HG02973 (cell line): ENCODE data around the gene PRKCE.

Experiments used
- ATAC-seq: cut with Tn5 transposase; IDR thresholded peaks from one replicate; pipeline ENCODE4 v1.9.1; 2021; ENCODE audit warnings: moderate library complexity; ENCODE audit not compliant: unreplicated experiment

PRKCE gene

DNA sequence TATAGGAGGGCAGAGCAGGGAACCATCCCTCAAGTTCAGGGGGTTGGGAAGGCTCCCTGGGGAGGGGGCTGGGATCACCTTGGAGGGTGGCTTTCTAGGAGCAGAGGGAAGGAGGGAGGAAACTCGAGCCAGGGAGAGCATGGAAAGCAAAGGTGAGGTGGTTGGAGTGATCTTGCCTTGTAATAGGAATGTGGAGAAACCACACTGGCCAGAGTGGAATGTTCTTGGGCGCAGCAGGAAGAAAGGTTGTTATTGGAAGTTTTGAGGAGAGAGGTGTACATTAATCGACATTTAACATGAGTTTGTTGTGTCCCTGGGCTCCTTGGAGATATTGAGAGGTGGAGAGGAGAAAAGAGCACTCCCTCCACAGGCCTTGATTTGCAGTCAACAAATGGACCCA lies 272.2 kb downstream of the PRKCE start:
- ATAC-seq: no peak

DNA sequence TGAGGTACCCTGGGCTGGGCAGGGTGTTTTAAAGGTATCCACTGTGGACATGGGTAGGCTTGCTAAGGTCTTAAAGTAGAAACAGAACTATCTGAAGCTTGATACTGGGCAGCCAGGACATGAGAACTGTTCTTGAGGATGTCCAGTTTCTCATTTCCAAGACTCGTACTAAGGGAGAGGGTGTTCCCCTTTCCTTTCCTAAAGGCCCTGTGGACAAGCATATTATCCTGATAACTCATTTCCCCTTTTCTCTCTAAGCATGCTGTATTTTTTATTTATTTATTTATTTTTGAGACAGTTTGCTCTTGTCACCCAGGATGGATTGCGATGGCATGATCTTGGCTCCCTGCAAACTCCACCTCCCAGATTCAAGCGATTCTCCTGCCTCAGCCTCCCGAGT lies 273.6 kb downstream of the PRKCE start:
- no peak for ATAC-seq

DNA sequence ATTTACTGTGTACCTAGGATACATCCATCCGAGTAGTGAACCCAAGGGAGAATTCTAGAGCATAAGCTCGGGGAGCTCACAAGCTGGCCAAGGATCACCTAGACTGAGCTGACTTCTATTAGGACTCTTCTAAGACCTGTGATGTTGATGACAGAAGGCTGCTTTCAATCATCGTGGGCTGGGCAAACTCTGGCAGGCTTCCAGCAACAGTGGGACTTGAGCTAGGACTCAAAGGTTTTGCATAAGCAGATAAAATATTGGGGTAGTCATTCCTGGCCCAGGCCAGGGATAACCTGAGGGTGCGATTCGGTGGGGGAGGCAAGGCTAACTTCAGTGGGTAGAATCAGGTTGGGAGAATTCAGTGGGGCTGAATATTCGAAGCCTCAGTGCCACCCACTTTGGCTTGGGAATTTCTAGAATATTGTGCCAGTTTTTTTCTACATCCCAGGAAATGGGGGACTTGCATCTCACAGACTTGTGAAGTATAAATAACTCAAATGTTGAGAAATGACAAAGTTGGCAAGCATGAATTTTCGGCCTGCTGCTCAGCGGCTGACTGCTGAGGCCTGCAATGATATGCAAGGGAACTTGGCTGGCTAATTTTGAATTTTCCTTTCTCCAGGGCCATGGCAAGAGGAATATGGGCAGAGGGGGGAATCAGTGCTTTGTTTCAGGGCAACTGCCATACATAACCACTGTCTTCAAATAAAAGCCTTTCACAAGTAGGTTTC lies 274.3 kb downstream of the PRKCE start:
- no peak for ATAC-seq

DNA sequence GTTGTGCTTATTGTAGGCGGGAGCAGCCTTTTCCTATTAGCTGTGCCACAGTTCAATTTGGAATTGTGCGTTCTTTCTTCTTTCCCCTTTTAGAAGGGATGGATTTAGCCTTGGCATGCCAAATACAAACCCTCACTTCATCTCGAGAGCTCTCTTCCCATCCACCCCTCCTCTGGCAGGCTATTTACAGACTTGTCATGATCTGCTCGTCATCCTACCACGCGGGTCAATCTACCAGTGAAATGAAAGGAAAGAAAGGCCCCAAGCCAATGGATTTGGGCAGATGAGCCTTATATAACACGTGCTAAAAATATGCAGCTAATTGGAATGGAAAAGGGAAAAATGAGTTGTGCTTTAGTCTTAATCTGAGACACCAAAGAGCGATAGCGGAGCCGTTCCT lies 277.5 kb downstream of the PRKCE start:
- ATAC-seq: no peak

DNA sequence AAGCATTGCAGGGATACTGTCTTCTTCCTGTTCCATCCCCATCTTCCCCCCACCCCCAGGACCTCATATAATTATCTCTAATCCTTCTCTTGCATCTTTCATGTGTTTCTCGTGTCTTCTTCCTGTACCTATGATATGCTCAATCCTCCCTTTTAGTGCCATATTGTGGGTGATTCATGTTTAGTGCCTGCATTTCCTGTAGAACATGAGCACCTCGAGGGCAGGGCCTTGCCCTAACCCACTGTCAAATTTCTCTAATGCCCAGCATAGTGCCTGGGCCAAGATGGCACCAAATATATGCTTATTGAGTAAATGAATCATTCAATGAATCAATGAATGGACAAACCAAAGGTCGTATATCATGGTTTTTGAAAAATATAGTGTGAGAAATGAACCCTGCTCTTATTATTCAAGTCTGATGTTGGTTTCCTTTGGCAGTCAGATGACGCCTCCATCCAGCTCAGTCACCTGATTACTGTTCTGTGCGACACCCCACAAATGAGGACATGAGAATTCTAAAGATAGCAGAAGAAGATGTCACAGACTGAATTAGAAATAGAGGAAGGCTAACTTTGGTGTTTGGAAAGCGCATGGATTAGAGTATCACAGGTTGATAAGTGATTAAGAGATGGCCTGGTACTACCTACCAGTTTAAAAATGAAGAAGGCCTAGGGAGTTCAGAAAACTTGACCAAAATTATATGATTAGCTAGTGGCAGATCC lies 278.4 kb downstream of the PRKCE start:
- no peak for ATAC-seq

DNA sequence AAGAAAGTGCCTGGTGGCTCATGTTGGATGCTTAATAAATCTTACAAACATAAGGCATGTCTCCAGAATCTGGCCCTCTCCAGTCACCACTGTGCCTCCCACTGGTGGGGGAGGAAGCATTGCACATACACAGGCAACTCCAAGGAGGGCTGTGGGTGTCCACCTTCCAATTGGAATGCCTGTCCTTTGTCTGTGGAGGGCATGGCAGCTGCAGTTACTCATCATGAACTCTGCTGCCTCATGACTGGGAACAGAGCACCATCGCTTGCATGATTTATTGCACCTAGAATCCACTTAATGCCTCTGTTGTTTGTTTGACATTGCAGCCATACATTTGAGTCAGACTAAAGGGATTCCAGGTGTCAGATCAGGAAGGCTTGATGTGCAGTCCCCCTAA lies 278.9 kb downstream of the PRKCE start:
- no peak for ATAC-seq

DNA sequence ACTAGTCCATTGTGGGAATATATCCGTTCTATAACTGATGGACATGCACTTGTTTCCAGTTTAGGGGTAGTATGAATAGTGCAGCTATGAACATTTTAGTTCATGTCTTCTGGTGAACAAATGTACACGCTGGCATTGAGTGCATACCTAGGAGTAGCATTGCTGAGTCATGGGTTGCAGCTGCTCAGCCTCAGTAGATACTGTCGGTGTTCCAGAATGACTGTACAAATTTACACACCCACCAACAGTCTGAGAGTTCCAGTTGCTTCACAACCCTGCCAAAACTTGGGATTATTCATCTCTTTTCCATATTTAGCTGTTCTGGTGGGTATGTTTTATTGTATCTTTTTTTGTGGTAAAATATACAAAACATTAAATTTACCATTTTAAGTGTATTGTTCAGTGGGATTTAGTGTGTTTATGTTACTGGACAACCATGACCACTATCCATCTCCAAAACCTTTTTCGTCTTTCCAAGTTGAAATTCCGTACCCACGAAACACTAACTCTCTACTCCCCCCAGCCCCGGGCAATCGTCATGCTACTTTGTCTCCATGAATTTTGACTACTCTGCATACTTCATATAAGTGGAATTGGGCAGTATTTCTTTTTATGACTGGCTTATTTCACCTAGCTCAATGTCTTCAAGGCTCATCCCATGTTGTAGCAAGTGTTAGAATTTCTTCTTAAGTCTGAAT lies 281.0 kb downstream of the PRKCE start:
- ATAC-seq: no peak

DNA sequence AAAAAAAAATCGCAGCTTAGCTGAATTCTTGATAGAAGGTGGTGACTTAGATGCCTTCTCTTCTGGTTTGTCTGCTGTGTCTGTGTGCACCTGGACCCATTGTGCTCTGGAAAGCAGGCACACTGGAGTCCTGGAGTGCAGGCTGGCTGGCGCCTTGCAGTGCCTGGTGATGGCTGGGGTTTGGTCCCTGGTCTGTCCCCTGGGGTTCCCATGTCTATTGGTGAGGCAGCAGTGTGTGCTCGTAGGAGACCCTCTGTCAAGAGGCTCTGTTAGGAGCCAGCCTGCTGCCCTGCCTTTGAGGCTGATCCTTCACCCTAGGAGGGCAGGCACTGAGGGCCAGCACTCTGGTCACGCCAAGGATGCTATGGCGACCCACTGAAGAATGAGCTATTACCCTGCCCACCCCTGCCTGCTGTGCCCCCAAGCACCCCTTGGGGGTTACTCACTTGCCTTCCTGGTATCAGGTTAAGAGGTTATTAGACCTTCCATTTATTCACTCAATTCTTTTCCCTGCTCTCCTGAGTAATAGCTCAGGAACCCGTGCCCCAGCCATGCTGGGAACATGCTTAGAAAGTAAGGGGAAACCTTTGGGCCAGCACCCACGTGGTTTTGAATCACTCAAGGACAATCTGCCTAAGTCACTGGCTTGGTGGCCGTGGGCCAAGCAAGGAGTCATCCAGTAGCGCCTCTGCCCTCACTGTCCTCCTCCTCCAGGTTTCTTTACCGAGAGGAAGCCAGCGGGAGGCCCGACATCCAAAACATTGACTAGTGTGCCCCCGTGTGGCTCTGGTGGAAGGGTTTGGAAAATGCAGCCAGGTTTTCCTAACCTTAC lies 284.5 kb downstream of the PRKCE start:
- ATAC-seq: peak; percentile 59

DNA sequence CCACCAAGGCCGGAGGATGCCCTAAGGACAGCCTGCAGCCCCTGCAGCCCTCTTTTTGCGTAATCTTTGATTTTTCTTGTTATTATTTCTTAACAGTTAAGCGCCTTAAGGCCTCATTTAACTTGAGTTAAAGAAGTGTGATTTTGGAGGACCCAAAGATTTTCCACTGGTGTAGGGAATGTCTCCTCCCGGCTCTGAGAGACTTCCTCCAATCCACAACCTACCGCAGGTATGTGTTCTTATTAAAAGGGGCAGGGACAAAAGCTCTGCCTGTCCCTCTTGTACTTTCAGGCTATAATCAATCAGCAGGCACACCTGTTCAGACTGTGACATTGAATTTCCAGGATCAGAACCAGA lies 285.1 kb downstream of the PRKCE start:
- no peak for ATAC-seq

DNA sequence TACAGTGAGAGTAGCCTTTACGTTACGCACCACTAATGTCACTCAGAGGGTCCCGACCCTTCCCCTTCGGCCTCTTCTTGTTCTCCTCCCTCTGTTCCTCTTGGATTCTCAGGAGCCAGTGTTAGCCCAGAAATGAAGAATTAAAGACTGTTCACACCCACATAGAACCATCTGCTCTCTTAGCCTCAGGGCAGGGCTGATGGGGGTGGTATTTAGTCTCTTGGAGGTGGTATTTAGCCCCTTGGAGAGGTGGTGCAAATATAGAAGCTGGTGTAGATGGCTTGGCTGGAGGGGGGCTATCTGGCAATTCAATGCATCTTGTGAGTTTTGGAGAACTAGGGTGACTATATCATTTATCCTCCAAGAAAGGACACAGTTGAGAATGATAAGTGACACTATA lies 286.5 kb downstream of the PRKCE start:
- ATAC-seq: no peak

DNA sequence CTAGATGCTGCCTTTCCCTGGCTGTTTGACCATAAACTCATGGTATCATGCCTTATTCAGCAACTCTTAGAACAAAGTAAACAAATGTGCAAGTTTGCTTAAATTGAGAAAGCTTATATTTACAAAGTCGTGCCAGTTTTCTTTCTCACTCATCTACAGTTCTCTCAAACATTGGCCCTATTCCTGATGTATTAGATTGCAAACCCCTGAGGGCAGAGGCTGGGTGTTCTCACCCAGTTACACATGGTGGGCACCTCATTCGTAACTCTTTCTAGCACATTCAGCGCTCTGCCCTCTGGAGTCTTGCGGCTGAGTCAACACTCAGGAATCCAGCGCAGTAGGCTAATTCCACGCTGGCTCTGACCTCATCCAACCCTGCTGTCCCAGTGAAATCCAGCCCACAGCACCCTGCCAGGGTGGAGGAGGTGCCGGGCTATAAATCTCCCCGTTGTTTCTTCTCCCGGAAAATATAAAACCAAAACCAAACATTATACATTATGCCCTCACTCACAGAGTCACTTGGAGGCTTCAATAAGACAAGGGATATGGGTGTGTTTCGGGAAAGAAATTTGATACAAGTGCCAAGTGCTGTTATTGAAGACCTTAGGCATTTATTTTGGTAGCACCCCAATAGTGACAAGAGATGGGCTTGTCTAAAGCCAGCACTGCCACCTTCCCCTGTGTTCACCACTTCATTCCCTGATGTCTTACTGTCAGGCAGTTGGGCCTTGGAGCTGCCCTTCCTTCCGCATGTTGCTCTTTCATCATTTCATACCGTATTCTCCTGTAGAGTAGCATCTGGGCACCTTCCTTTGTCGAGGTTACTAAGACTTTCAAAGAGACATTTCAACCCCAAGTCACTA lies 287.4 kb downstream of the PRKCE start:
- ATAC-seq: no peak

DNA sequence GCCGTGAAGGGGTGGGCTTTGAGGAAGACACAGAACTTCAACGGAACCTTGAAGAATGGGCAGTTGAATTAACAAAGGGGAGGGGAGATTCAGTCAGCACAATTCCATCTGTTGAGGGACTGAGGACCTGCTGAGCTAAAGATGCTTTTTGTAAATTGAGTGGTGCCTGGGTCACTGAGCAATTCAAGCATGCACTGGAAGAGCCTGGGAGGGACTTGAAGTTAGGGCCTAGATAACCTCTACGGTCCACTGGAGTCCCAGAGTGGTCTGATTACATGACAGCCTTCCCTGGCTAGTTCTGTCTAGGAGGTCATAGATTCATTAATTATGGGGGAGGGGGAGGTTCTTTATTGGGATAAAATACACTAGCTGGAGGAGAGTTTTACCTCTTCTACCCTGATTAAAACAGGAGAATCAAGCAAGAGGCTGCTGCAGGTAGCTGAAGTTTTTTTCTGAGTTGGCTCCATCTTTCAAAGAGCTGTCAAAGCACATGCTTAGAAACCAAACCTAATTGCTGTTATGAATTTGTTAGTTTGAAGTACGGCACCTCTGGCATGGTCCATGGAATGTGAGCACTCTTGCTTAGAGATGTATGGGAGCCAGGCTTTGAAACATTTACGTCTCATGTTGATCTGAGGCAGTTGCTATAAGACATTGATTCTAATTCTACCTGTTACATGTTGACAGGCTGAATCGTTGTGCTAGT lies 290.2 kb downstream of the PRKCE start:
- ATAC-seq: no peak

DNA sequence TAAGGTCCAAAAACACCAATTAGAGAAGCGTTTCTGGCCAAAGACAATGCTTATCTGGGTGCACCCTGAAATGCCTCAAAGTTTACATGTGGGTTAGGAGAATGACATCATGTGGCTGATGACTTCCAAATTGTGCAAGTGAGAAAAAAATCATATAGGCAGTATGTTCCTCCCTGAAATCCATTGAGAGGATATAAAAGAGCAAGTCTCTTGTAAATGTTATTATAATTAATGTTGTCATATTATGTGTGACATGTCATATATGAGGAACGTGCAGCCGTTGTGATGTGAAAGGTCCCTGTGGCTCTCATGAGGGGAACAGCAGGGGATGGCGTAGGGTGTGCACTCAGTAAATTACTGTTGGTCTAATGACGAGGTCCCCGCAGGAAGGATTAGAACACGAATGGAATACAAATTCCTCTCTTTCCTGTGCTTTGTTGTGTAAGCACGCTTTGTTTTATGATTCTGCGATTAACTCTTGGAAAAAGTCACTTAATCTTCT lies 290.8 kb downstream of the PRKCE start:
- ATAC-seq: no peak

DNA sequence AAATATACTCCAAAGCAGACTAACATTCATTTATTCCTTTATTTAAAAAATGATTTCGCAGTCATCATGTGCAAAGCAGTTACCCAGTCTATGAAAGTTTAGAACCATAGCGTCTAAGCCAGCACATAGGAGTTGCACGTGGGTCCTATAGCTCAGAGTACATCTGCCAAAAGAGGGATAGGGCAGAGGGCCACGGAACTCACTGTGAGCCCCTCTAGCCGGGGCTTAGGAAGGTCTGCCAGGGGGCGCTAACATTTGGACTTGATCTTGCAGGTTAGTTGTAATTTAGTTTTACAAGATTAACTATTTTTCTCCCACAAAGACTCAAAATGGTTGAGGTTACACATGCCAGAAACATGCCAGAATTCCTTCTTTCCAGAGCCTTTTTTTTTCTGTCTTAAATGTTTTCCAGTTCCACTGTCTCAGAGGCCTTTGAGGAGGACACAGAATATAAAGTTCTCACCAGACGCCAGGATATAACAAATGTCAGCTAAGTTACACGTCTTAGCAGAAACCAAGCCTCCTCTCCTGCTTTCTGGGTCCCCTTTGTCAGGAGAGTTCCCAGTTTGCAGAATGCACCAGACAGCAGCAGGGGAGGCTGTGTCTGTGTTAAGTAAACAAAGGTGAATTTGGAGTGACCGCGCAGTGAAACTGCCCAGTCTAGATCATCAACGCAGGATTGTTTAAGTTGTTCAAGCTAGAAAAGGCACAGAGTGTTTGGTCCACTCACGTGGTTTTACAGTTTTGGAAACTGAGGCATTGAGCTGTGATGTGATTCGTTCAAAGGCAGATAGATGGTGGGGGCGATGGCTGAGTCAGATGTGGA lies 292.0 kb downstream of the PRKCE start:
- no peak for ATAC-seq

DNA sequence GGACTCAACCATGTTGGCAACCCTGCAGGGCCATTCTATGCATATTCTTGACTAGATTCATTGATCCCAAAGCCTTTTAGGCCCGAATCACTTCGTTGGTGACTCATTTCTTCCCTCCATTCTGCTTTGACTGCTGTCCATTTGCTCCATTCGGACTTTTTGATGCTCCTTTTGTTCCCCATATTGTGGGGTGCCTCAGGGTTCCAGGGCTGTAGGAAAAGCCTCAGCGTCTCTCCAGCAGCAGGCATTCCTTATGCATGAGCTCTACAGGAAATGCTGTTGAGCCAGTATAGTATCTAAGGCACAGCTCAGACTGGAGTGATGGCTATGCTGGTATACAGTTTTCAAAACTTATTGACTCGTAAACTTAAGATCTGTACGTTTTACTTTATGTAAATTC lies 292.6 kb downstream of the PRKCE start:
- ATAC-seq: no peak

DNA sequence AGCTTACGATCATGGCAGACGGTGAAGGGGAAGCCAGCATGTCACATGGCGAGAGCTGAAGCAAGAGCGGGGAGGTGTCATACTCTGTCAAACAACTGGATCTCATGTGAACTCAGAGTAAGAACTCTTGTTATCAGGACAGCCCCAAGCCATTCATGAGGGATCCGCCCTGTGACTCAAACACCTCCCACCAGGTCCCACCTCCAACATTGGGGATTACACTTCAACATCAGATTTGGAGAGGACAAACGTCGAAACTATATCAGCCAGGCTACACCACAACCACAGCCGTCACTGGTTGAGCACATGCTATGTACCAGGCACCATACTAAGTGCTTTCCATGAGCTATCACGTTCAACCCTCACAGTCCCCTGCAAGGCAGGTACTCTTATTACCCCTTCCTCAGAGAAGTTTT lies 293.8 kb downstream of the PRKCE start:
- no peak for ATAC-seq

DNA sequence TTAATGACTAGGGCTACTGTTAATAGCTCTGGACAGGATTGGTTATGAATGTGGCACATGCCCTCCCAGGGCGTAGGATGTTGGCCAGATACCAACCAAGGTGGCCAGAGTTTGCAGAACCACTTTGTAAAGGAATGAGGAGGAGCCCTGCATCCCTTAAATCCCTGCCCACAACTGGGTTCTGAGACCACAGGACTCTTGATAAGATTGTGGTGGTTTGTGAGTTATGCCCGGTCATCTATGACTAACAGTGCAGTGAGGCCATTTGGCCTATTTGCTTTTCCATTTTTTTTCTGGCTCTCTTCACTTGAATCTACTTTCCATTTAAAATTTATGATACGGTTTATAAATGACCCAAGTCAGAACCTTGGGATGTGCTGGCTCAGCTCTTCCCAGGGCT lies 294.5 kb downstream of the PRKCE start:
- ATAC-seq: no peak

DNA sequence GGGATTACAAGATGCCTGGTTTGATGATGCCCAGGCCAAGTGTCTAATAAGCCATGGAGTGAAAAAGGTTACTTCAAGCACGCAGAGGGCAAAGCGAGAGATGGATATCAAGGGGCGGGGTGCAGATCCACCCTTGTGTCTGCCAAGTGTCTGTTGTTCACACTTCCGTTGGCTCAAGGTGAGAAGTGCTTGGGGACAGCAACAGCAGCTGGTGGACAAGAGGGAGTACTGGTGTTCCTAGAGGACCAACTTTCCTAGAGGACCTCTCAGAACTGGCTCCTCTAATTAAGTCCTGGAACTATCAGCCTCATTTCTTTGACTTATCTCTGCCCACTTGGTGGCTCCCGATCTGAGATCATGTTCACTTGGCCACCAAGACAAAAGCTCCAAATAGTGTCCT lies 299.1 kb downstream of the PRKCE start:
- no peak for ATAC-seq
